Muscle of back (tissue), 11 donors: ENCODE data around the gene NLRP4. TPM values are rescaled to one million over a fixed set of nuclear protein-coding genes. Genes with fewer than 3 reads are reported as not detected.
"Not testable (repeated sequence)": the region's sequence is repeated elsewhere in the genome, so short reads cannot be mapped to it uniquely, and the experiment has no call there.

ENCODE experiments used
- DNase-seq, 3 donors: peaks; one replicate each; pipeline versions ENCODE4 v3.0.0 to v3.0.0-alpha.2; 2013
- polyA plus RNA-seq, 10 donors: library from polyadenylated mRNA; unstranded; fragments of 120-200 nt; gene quantifications; one replicate each; pipeline ENCODE4 v1.2.1, GENCODE V29; 2013; ENCODE audit not compliant: insufficient read length in 10 of 10

NLRP4 gene
- polyA plus RNA-seq, 10 donors: not detected

DNA sequence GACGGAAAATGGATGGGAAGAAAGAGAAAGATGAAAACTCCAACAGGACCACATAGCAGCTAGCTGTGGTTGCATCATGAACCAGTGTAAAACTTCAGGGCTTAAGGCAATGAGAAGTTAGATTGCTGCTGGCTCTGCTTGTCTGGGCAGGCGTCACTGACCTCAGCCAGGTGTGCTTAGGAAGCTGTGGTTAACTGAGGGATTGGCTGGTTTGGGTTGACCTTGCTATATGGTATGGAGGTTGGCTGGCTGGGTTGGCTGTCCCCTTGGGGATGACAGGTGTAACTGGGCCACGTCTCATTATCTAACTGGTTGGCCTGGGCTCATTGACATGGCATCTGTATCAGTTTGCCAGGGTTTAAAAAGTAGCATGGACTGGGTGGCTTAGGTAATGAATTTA lies 40.9 kb downstream of the NLRP4 start:
- no peak for DNase-seq

DNA sequence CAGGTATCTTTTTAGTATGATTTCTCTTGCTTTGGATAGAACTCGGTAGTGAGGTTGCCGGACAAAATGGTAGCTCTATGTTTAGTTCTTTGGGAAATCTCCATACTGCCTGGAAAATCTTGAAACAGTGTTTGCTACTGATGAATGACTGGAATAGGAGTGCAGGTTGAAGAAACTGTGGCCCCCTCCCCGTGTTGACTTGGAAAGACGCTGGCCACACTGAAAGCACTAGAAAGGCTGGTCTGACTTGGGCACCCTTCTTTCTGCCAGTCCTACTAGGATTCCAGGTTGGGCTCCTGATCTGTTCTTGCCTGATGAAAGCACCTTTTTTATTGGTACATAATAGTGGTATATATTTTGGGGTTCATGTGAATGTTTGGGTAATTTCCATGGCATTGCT lies 46.3 kb downstream of the NLRP4 start:
- DNase-seq: no peak

DNA sequence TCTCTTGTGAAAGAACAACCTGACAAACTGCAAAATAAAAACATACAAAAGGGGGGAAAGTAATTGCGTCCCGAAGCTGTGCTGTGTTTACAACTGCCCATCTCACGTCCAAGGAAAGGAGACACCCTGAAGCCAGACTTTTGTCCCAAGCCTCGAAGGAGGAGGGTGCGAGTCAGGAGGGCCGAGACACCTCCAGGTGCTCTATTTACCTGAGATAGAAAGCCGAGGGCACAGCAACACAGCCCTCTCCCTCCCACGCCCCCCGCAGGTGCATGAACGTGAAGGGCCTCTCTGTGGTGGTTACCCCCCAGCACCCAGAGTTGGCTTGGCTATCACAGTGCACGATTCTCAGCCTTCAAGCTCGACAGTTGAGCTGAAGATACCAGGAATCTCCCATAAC lies 62.6 kb downstream of the NLRP4 start:
- no peak for DNase-seq

DNA sequence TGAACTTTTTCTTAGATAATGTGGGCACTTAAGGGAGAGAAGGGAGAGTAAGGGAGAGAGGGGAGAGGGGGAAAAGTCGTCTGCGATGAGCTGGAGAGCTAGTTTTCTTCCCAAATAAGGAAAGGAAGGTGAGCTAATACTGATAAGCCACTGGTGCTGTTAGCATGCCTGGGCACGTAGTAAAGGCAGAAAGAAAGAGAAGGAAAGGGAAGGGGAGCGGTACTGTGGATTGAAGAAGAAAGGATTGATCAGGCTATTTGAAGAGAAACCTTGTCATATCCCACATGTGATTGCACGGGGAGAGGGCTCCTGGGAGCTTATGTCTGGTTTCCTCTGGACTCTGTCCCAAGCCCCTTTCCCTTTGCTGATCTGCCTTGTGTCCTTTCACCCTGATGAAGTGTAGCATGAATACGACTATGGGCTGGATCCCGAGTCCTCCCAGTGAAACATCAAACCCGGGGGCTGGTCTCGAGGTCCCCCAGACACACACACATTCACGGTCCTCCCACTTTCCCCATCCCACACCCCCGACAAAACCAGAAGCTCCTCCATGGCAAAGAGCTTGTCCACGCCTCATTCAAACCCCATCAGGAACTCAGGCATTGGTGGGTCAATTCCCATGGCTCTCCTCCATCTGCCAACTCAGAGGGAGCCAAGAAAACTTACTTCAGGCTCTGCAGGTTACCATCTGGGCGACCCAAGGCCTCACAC lies 65.2 kb downstream of the NLRP4 start:
- DNase-seq: no peak

DNA sequence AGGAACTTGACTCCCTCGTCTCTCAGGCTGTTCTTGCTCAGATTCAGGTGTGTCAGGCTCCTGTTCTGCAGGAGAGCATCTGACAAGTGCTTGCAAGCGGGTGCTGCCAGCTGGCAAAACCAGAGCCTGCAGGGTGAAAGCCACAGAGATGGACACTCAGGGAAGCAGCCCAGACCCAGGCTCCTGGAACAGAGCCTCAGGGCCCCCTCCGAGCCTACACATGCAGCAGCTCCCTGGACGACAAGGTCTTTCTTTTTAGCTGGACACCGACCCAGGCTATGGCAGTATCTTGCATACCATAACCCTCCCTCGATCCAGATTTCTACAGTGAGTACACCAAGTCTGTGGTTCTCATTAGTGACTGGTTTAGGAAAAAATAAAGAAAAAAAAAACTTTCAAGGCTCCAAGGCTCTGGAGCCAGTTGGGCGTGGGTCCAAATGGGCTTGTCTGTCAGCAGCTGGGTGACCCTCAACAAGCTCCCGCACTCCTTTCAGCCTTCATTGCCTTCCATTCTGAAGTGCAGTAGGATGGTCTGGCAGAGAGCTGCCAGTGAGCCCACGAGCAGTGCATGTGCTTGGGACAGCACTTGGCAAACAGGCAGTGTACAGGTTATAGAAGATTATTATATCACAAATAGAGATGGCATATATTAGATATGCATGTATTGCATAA lies 65.9 kb downstream of the NLRP4 start:
- no peak for DNase-seq

DNA sequence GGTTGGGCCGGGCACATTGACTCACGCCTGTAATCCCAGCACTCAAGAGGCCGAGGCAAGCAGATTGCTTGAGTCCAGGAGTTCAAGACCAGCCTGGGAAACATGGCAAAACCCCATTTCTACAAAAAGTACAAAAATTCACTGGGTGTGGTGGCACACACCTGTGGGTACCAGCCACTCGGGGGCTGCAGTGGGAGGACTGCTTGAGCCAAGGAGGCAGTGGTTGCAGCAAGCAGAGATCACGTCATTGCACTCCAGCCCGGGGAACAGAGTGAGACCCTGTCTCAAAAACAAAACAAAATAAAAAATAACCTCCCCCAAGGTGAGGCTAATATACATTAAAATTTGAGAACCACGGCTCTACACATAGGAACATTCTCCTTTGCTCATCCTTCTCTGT lies 70.9 kb downstream of the NLRP4 start:
- DNase-seq: no peak

DNA sequence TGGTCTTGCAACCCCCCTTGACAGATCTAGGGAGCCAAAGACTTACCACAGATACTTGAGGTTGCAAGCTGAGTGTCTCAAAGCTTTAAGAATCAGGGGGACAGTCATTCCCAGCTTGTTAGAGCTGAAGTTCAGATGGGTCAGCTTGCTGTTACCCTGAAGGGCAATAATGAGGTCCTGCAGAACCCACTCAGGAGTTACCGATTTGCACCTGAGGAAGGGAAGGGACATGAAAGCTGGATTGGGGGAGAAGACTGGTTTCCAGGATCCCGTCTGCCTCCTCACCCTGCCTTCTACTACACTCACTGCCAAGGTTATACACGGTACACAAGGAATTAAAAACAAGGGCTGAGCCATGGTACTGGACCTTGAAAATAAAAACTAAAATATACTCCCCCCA lies 71.4 kb downstream of the NLRP4 start:
- DNase-seq: no peak

DNA sequence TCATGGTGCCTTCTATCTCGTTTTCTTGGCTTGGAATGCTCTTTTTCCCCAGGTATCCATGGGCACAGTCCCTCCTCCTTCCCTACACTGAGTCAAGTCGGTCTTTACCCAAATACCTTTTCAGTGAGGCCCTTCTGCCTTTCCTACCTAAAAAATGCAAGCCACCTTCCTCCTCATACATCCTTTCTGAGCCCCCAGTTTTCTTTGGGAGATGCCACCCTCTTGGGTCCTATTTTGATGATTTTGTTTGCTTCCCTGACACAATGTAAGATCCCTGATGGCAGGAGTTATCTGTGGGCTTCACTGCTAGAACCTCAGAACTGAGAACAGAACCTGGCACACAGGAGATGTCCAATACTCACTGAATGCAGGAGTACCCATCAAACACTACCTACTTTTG lies 73.5 kb downstream of the NLRP4 start:
- DNase-seq: no peak

DNA sequence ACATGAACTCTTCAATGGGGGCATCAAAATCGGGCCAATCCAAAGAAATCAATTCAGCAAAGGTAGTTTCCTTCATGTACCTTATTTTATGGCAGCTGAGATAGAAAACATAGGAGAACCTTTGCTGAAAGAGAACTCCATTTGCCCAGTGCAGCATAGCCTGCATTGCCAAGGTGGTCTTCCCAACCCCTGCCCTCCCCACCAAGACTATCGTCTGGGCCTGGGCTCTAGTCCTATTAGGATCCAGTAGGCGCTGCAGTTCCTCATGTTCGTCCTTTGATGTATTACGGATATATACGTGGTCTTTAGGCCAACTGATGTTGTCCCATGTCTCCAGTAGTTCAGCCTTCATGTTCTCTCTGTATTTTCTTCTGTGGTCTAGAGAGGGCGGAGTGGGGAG lies 76.6 kb downstream of the NLRP4 start:
- DNase-seq: no peak

DNA sequence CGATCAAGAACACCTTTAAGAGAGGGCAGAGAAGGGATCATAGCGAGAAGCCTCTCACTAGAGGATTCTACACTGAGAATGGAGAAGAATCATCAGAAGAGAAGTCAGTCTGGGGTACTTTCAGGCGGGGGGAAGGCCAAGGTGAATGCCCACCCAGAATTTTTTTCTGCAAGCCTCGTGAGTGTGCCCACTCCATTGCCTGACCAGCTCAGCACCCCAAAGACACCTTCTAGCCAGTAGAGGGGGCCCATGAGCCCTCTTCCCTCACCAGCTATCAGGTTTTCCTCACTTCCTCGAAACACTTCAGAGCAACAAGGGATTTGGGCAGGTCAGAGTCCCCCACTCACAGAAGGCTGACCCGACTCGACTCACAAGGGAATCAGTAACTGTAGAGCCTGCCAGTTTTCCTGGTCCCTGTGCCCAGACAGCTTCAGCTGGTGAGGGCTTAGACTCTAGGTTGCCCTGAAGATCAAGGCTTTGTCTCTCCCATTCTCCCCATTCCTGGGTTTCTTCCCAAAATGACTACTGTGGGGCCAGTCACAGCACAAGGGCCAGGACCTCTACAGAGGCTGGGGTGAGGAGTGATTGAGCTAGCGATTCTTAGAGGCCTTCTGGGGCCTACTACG lies 77.4 kb downstream of the NLRP4 start:
- DNase-seq: no peak

DNA sequence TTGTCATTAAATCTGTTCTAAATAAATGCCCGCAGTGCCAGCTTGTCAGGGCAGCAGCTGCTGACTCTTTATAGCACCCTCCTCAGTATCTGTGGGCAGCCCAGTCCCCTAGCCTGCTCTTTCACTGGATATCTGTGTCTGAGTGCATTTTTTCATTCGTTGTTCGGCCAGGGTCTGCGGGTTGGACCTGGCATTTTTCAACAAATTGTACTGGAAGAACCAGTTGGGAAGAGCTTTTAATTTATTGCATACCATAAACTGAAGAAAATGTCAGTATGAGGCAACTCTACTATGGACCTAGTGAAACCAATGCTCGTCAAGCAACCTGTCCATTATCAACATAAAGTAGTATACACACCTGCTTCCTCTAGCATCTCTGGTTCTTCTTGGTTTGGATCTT lies 87.2 kb downstream of the NLRP4 start:
- no peak for DNase-seq

DNA sequence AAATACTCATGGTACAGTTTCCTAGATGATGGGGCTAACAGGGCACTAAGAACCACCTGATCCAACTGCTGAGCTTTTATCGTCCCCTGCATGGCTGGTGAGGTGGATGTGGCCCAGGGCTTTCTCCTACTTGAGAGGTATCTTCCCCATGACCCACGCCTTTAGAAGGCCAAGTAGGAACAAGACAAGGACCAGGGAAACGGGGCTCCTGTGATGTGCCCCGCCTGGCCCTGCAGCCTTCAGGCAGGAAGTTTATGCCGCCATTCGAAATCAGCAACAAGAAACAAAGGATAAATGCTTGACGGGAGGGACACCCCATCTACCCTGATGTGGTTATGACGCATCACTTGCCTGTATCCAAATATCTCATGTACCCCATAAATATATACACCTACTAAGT lies 91.7 kb downstream of the NLRP4 start:
- no peak for DNase-seq

DNA sequence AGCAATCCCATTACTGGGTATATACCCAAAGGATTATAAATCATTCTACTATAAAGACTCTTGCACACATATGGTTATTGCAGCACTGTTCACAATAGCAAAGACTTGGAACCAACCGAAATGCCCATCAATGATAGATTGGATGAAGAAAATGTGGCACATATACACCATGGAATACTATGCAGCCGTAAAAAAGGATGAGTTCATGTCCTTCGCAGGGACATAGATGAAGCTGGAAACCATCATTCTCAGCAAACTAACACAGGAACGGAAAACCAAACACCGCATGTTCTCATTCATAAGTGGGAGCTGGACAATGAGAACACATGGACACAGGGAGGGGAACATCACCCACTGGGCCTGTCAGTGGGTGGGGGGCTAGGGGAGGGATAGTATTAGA lies 92.9 kb downstream of the NLRP4 start:
- DNase-seq: not testable (repeated sequence)

DNA sequence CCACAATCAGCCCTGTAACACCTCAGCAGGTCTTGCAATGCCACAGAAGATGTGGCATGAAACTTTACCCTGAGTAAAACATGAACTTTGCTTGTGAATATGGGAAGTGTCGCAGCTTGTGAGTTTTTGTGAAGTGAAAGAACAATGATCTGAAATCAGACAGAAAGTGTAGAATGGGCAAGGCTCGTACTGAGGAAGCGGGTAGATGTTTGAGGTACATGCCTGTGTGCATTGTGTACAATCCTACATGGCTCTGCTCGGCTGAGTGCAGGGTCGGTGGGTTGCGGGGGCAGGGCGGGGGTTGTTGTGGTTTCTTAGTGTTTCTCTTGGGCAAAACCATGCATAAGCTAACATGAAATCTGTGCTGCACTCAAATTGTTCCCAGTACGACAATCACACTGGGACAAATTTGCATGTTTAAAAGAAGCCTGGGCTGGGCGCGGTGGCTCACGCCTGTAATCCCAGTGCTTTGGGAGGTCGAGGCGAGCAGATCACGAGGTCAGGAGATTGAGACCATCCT lies 94.7 kb downstream of the NLRP4 start:
- DNase-seq: no peak

Other genes with a start within 250 kb of the NLRP4 start
- 10 to 100 TPM in 8 of 10 donors, 1 to 10 TPM in 2; 8.5 to 13.3 (median 11.1) TPM for gene FIZ1, start 237.0 kb upstream of the NLRP4 start, polyA plus RNA-seq
- gene ZNF524, start 236.3 kb upstream of the NLRP4 start, polyA plus RNA-seq: 1 to 10 TPM; 4.6 to 9.1 (median 7.2) TPM
- gene ZNF865, start 230.9 kb upstream of the NLRP4 start, polyA plus RNA-seq: 1 to 10 TPM; 5.0 to 8.7 (median 6.5) TPM
- gene ZNF784, start 212.0 kb upstream of the NLRP4 start, polyA plus RNA-seq: 1 to 10 TPM; 5.9 to 9.1 (median 7.5) TPM
- 10 to 100 TPM; 17.4 to 27.7 (median 18.9) TPM for gene ZNF580, start 195.5 kb upstream of the NLRP4 start, polyA plus RNA-seq
- gene ZNF581, start 192.9 kb upstream of the NLRP4 start, polyA plus RNA-seq: 10 to 100 TPM; 17.3 to 29.8 (median 24.3) TPM
- 10 to 100 TPM; 10.2 to 17.7 (median 12.1) TPM for gene CCDC106, start 188.3 kb upstream of the NLRP4 start, polyA plus RNA-seq
- 100 to 1,000 TPM in 7 of 10 donors, 10 to 100 TPM in 3; 94.9 to 144 (median 118) TPM for gene U2AF2, start 181.5 kb upstream of the NLRP4 start, polyA plus RNA-seq
- gene EPN1, start 161.3 kb upstream of the NLRP4 start, polyA plus RNA-seq: 10 to 100 TPM; 59.0 to 99.0 (median 74.3) TPM
- under 1 TPM in 2 of 10 donors, not detected in 8; 0.07 to 0.08 TPM for gene NLRP9, start 98.1 kb upstream of the NLRP4 start, polyA plus RNA-seq
- gene RFPL4A, start 77.4 kb upstream of the NLRP4 start, polyA plus RNA-seq: under 1 TPM in 5 of 10 donors, not detected in 5; 0.27 to 0.51 (median 0.34) TPM
- 1 to 10 TPM in 1 of 10 donors, under 1 TPM in 6, not detected in 3; 0.14 to 1.4 (median 0.45) TPM for gene RFPL4AL1, start 67.4 kb upstream of the NLRP4 start, polyA plus RNA-seq
- under 1 TPM in 2 of 10 donors, not detected in 8; 0.03 to 0.06 TPM for gene NLRP11, start 4.5 kb upstream of the NLRP4 start, polyA plus RNA-seq
- not detected for gene NLRP13, start 95.8 kb downstream of the NLRP4 start, polyA plus RNA-seq
- not detected for gene NLRP8, start 111.3 kb downstream of the NLRP4 start, polyA plus RNA-seq
- under 1 TPM in 2 of 10 donors, not detected in 8; 0.13 to 0.26 TPM for gene NLRP5, start 150.2 kb downstream of the NLRP4 start, polyA plus RNA-seq